ENCODE data around the gene IRAK3.

- TF ChIP-seq ZNF263 (CRISPR knock-in tag; IDR thresholded peaks at IDR 0.05; ENCODE audit: low read depth) (no peak), NFE2L1 (CRISPR knock-in tag; IDR thresholded peaks at IDR 0.05) (no peak)
Measured at GRCh38 chr12:66297923-66298322, 108.9 kb downstream of the IRAK3 start.
